CD4-positive, alpha-beta T cell treated with Interleukin-2 at 100 ng/mL for 4 hours (primary cell): ENCODE results near the gene ABO.
"Not testable (repeated sequence)": the region's sequence is repeated elsewhere in the genome, so short reads cannot be mapped to it uniquely, and the experiment has no call there.

Experiments
- DNase-seq: peaks from one replicate; pipeline ENCODE4 v3.0.0-alpha.2; 2020; ENCODE audit warnings: low spot score

ABO gene

GRCh38 chr9:133263557-133263956, 11.4 kb downstream of the ABO start:
- DNase-seq, result no peak

DNA sequence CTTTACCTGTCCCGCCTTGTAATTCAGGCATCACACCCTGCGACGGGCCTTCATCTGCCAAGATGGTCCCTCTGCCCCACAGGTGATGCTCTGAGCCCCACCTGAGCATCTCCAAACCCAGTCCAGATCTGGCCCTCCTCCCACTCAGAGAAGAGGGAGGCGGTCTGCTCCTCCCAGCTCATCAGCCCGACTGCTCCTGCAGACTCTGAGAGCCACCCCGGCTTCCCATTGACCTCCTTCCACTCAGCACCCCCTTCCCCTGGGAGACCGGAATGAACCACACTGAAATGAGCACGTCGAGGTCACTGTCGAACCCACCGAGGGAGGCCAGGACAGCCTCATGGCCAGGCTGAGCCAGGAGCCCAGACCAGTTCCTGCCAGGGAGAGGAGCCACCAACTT, 12.8 kb downstream of the ABO start:
- DNase-seq, result no peak

DNA sequence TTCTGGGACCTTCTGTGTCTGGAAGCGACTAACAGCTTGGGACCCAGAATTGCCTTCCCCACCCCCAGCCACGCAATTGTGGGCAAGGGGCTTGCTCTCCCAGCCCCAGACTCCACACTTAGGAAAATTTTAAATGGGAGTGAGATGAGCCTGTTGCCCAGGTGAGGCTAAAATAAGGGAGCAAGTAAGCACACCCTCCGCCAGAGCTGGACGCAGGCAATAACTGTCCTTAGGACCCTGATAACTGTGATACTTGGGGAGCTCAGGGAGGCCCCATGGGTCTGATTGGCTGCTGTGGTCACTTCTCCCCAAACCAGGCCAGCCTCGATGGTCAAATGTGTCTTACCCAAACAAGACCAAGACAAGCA, 13.3 kb downstream of the ABO start:
- DNase-seq, result no peak

DNA sequence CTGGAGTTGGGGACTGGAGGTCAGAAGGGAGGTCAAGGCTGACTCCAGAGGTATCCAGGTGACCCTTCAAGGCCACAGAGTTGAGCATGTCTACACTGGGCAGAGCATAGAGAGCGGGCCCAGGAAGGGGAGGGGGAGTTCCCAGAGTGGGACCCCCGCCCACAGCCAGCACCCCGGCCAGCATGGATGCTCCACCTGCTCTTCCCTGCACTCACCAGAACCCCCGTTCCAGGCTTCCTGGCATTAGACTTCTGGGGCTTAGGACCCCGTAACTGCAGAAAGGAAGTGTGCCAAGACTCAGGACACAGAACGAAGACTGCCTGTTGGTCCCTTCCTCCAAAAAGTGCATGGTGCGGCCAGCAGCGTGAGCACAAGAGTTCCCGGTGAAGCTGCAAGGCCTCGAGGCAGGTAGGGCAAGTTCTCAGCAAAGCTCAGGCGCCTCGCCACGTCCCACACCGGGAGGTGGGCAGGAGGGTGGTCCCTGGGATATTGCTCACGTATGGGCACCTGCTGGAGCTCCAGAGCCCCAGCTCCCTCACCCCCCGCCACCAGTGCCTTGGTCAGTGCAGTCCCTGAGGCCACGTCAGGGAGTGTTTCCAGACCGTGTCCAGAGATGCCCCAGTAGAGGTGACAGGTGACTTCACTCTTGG, 13.8 kb downstream of the ABO start:
- no peak for DNase-seq

GRCh38 chr9:133260334-133261102, 14.5 kb downstream of the ABO start:
- DNase-seq, result no peak

DNA sequence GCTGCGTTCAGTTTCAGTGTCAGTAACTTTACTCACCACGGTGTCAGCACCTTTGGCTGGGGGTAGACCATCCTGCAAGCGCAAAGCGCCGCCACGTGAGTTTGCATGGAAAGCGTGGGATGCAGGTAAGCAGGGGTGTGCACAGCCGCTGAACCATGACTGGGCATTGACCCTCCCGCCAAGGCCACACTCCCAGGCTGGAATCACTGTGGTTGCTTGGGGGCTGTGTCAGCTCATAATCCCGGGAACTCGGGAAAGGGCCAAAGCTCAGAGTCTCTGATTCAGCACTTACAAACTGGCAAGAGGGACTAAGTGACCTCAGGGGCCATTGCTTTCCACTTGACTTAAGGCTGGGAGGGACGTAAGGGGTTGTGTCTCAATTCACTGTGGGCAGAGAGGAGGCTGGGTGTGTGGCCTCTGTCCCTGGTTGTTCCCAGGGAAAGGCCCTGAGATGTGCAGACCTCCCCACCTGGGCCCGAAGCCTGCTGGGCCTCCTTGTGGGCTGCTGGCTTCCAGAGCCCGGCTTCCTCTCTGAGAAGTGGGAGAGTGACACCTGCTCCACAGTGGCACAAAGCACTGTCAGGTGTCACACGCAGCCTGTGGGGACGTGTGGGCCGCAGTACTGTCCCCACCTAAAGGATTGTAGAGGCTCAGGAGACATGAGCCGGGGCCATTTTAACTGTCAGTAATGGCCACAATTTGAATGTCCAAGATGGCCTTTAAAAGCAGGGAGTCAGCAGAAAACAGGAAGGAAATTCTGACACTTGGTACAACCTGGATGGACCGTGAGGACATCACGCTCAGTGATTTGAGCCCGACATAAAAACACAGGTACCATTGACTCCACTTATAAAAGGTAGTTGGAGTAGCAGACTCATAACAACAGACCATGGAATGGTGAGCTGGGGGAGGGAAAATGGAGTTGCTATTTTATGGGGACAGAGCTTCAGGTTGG, 16.7 kb downstream of the ABO start:
- no peak for DNase-seq

DNA sequence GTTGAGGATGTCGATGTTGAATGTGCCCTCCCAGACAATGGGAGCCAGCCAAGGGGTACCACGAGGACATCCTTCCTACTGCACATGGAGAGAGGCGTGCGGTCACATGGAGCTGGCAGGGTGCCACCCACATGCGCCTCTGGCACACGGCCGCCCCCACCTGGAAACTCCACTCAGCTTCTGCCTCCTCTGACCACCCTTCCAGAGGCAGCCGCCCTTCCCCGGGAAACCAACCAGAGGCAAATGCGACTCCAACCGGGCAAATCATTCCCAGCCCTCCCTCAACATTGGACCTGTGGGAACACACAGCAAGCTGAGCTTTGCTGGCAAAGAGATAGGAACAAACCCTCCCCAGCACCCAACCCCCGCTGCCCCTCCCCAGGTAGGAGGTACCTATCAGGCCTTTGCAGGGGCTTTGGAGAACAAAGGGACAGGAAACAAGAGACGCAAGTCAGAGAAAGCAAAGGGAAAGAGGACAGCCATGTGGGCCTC, 17.5 kb downstream of the ABO start:
- no peak for DNase-seq

DNA sequence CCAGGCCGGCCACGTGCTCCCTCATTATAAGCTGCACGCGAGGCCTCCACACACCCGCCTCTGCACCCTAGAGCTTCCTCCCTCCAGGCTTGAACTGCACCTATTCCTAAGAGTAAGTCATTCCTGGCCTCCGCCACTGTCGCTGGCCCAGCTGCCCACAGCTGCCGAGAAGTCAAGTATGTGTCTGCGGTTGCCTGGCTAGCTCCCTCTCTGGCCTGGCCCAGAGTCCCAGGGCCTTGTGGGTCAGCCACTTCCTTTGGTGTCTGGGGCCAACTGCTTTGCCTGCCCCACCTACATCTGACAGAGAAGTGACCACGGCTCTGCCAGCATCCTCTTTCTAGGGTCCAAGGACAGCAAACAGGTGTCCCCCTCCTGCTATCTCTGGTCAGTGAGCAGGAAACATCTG, 18.3 kb downstream of the ABO start:
- DNase-seq, result no peak

GRCh38 chr9:133256136-133256461, 18.9 kb downstream of the ABO start:
- no peak for DNase-seq

DNA sequence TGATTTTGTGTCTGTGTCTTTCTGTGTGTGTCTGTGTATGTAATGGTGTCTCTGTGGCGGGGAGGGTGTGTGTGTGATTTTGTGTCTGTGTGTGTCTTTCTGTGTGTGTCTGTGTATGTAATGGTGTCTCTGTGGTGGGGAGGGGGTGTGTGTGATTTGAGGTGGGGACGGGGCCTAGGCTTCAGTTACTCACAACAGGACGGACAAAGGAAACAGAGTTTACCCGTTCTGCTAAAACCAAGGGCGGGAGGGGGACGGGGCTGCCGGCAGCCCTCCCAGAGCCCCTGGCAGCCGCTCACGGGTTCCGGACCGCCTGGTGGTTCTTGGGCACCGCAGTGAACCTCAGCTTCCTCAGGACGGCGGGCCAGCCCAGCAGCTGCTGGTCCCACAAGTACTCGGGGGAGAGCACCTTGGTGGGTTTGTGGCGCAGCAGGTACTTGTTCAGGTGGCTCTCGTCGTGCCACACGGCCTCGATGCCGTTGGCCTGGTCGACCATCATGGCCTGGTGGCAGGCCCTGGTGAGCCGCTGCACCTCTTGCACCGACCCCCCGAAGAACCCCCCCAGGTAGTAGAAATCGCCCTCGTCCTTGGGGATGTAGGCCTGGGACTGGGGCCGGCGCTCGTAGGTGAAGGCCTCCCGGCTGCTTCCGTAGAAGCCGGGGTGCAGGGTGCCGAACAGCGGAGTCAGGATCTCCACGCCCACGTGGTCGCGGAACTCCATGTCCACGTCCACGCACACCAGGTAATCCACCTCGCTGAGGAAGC, 19.4 kb downstream of the ABO start:
- DNase-seq, result no peak

GRCh38 chr9:133254471-133254870, 20.5 kb downstream of the ABO start:
- no peak for DNase-seq

- DNase-seq, result no peak
Measured at GRCh38 chr9:133253268-133253667, 21.7 kb downstream of the ABO start.

DNA sequence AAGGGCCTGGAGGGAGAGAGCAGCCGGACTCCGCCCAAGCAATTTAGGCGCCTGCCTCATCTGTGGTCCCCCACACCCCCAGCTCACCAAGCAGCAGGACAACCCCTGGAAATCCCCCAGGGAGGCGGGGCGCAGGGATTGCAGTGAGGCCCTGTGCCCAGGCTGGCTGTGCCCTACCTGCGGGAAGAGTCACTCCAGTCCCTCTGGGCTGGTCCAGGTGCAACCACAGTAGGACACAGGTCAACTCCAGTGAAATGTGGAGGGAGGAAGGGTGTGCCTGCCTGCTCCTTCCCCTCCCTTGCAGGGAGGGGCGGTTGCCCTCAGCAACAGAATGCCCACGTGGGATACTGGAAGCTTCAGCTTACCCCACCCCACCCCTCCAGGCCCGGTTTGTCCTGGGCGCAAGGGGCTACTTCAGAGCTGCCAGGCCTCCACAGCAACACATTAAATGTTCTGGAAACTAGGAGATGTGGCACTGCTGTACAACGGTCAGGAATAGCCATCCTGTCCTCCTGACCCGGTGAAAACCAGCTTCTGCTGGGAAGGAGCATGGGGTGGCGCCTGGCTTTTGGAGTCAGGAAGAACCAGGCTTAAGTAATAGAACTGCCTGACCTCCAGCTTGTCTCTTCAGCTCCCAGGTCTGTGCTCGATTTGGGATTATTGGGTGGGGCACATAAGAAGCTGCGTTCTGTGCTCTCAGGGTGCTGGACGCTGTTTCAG, 22.5 kb downstream of the ABO start:
- DNase-seq, result no peak

- no peak for DNase-seq
Measured at GRCh38 chr9:133251773-133252172, 23.2 kb downstream of the ABO start.

DNA sequence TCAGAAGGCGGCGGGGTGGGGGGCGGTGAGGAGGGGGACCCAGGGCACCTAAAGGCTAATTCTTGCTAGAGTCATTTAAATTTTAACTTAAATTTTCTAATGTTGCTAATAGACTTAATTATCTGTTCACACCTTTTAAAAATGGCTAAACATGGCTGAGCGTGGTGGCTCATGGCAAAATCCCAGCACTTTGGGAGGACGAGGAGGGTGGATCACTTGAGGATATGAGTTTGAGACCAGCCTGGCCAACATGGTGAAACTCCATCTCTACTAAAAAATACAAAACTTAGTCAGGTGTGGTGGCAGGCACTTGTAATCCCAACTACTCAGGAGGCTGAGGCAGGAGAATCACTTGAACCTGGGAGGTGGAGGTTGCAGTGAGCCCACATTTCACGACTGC, 23.8 kb downstream of the ABO start:
- not testable (repeated sequence) for DNase-seq

- no peak for DNase-seq
Measured at GRCh38 chr9:133250741-133251170, 24.2 kb downstream of the ABO start.

GRCh38 chr9:133249337-133249736, 25.7 kb downstream of the ABO start:
- no peak for DNase-seq

GRCh38 chr9:133248726-133249295, 26.2 kb downstream of the ABO start:
- no peak for DNase-seq

DNA sequence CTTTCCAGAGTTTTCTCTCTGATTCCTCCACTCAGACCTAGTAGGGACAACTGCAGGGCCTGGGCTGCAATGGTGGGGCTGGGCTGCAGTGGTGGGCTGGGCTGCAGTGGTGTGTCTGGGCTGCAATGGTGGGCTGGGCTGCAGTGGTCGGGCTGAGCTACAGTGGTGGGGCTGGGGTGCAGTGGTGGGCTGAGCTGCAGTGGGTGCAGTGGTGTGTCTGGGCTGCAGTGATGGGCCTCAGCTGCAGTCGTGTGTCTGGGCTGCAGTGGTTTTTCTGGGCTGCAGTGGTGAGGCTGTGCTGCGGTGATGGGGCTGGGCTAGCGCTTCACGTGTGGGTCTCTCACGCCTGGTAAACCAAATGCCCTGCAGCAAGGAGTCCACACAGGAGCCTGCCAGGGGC, 27.4 kb downstream of the ABO start:
- no peak for DNase-seq

DNA sequence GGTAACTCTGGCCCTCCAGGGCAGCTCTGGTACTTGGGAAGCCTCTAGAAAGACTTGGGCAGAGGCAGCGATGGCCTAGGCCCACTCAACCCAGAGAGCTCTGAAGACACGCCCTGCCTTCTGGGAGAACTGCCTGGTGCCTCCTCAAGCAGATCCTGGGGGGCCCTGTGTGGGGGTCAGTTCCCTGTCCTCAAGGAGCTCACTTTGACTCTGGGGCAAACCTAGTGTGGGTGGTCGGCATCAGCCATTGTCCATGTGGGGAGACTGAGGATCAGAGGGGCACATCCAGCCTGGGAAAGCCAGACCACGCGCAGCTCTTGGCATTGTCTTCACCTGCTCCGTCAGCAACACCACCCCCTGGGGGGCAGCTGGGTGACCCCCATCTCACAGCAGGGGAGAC, 28.0 kb downstream of the ABO start:
- DNase-seq, result no peak

DNA sequence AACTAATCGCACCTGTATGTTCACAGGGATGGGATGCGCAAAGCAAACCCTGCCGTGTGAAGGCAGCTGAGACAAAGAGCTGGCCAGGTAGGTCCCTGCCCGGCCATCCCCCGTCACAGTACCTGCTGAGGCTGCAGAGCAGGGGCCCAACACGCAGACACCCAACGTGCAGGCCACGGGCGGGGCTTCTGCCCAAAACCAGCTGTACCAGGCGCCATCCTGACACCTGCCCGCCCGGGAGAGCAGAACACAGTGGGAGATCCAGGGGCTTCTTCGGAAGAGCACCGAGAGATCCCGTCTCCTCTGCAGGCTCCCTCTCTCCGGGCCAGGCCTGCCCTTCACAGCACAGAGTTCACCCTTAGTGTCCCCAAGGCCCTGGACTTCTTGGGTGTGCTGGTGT, 28.4 kb downstream of the ABO start:
- DNase-seq, result no peak
